GM12872 (cell line): Measurements from ENCODE around the gene SLC35D1.

Experiments
- CTCF ChIP-seq: IDR thresholded peaks from 3 replicates; pipeline ENCODE4 v1.5.1; 2011; ENCODE audit warnings: low read depth, mild to moderate bottlenecking, low read length, moderate library complexity; ENCODE audit not compliant: insufficient read depth

The SLC35D1 gene

GRCh38 chr1:67044631-67045270, 9.2 kb downstream of the SLC35D1 start:
- TF ChIP-seq CTCF = no peak

GRCh38 chr1:67043366-67043765, 10.6 kb downstream of the SLC35D1 start:
- TF ChIP-seq CTCF = no peak

GRCh38 chr1:67041841-67042503, 12.0 kb downstream of the SLC35D1 start:
- no peak for TF ChIP-seq CTCF

- TF ChIP-seq CTCF = no peak
Measured at GRCh38 chr1:67040405-67040804, 13.5 kb downstream of the SLC35D1 start.

GRCh38 chr1:67031859-67032247, 22.1 kb downstream of the SLC35D1 start:
- no peak for TF ChIP-seq CTCF

GRCh38 chr1:67031121-67031858, 22.7 kb downstream of the SLC35D1 start:
- TF ChIP-seq CTCF = no peak

- TF ChIP-seq CTCF = no peak
Measured at GRCh38 chr1:67029472-67029871, 24.5 kb downstream of the SLC35D1 start.
